H9 (cell line): ENCODE measurements around the gene MYO10. TPM values are rescaled to one million over a fixed set of nuclear protein-coding genes. Genes with fewer than 3 reads are reported as not detected.
A peak's percentile ranks its signal among the peaks of the same experiment; 100 is the strongest.

ENCODE experiments used
- DNase-seq: peaks from one replicate; pipeline ENCODE4 v3.0.0-alpha.2; 2017
- H2AFZ ChIP-seq: one replicate; pipeline ENCODE4 v1.6.1; 2013; ENCODE audit warnings: mild to moderate bottlenecking, low read length, control low read depth, moderate library complexity
- H2AK5ac ChIP-seq: 2 replicates; pipeline ENCODE4 v1.6.1; 2013; ENCODE audit warnings: low read length, control low read depth, mixed read lengths; ENCODE audit not compliant: insufficient read length
- H2BK120ac ChIP-seq: one replicate; pipeline ENCODE4 v1.6.1; 2013; ENCODE audit warnings: low read depth, mild to moderate bottlenecking, low read length, control low read depth, inconsistent platforms; ENCODE audit not compliant: poor library complexity, severe bottlenecking
- H2BK12ac ChIP-seq: 2 replicates; pipeline ENCODE4 v1.6.1; 2013; ENCODE audit warnings: low read length, control low read depth, mixed read lengths, low read depth; ENCODE audit not compliant: insufficient read length
- H2BK15ac ChIP-seq: 2 replicates; pipeline ENCODE4 v1.6.1; 2013; ENCODE audit warnings: low read depth, low read length, control low read depth
- H2BK20ac ChIP-seq: one replicate; pipeline ENCODE4 v1.6.1; 2013; ENCODE audit warnings: low read depth, mild to moderate bottlenecking, low read length, control low read depth, inconsistent platforms; ENCODE audit not compliant: poor library complexity, severe bottlenecking
- H2BK5ac ChIP-seq: 2 replicates; pipeline ENCODE4 v1.6.1; 2013; ENCODE audit warnings: low read length, control low read depth, mixed read lengths; ENCODE audit not compliant: insufficient read length
- H3K14ac ChIP-seq: 2 replicates; pipeline ENCODE4 v1.6.1; 2013; ENCODE audit warnings: low read length, control low read depth; ENCODE audit not compliant: insufficient read depth
- H3K18ac ChIP-seq: 2 replicates; pipeline ENCODE4 v1.6.1; 2013; ENCODE audit warnings: low read depth, mild to moderate bottlenecking, mixed read lengths, low read length, control low read depth; ENCODE audit not compliant: insufficient read length
- H3K23ac ChIP-seq: 2 replicates; pipeline ENCODE4 v1.6.1; 2013; ENCODE audit warnings: low read length, control low read depth, mixed read lengths, low read depth; ENCODE audit not compliant: insufficient read length
- H3K23me2 ChIP-seq: 2 replicates; pipeline ENCODE4 v1.6.1; 2013; ENCODE audit warnings: low read depth, mild to moderate bottlenecking, mixed read lengths, low read length, control low read depth; ENCODE audit not compliant: insufficient read length, poor library complexity, severe bottlenecking
- H3K27ac ChIP-seq: 2 replicates; pipeline ENCODE4 v1.5.1; 2013; ENCODE audit warnings: low read length, control low read depth, mixed read lengths, low read depth; ENCODE audit not compliant: insufficient read length
- H3K27me3 ChIP-seq: 2 replicates; pipeline ENCODE4 v1.6.1; 2013; ENCODE audit warnings: low read length, control low read depth, inconsistent platforms; ENCODE audit not compliant: insufficient read depth
- H3K4ac ChIP-seq: 2 replicates; pipeline ENCODE4 v1.6.1; 2013; ENCODE audit warnings: low read depth, mild to moderate bottlenecking, control low read depth, inconsistent platforms, low read length, moderate library complexity
- H3K4me1 ChIP-seq: 2 replicates; pipeline ENCODE4 v1.6.1; 2013; ENCODE audit warnings: low read length, control low read depth, inconsistent platforms; ENCODE audit not compliant: insufficient read depth
- H3K4me2 ChIP-seq: 2 replicates; pipeline ENCODE4 v1.6.1; 2013; ENCODE audit warnings: low read length, control low read depth, mixed read lengths; ENCODE audit not compliant: insufficient read length, insufficient read depth
- H3K56ac ChIP-seq: 2 replicates; pipeline ENCODE4 v1.6.1; 2013; ENCODE audit warnings: low read depth, mild to moderate bottlenecking, mixed read lengths, low read length, control low read depth; ENCODE audit not compliant: insufficient read length
- H3K79me1 ChIP-seq: 2 replicates; pipeline ENCODE4 v1.6.1; 2013; ENCODE audit warnings: low read depth, mild to moderate bottlenecking, moderate library complexity, low read length, control low read depth, inconsistent platforms; ENCODE audit not compliant: insufficient read depth, poor library complexity, severe bottlenecking
- H3K79me2 ChIP-seq: 2 replicates; pipeline ENCODE4 v1.6.1; 2013; ENCODE audit warnings: low read length, control low read depth, inconsistent platforms; ENCODE audit not compliant: insufficient read depth
- H3K9ac ChIP-seq: 2 replicates; pipeline ENCODE4 v1.6.1; 2013; ENCODE audit warnings: low read length, control low read depth, mixed read lengths; ENCODE audit not compliant: insufficient read length; ENCODE audit errors: extremely low read depth
- H3K9me3 ChIP-seq: one replicate; pipeline ENCODE4 v1.6.1; 2013; ENCODE audit warnings: low read depth, low read length, inconsistent platforms; ENCODE audit not compliant: control insufficient read depth
- H3T11ph ChIP-seq: one replicate; pipeline ENCODE4 v1.6.1; 2013; ENCODE audit warnings: mild to moderate bottlenecking, low read length, control low read depth, inconsistent platforms
- H4K20me1 ChIP-seq: one replicate; pipeline ENCODE4 v1.6.1; 2013; ENCODE audit not compliant: control insufficient read depth, insufficient read length, insufficient read depth
- H4K5ac ChIP-seq: 2 replicates; pipeline ENCODE4 v1.6.1; 2013; ENCODE audit warnings: low read depth, mild to moderate bottlenecking, mixed read lengths, low read length, control low read depth; ENCODE audit not compliant: insufficient read length
- H4K8ac ChIP-seq: replicated peaks from 2 replicates; pipeline ENCODE4 v1.6.1; 2013; ENCODE audit warnings: low read length, control low read depth, mixed read lengths, low read depth; ENCODE audit not compliant: insufficient read length
- H4K91ac ChIP-seq: 2 replicates; pipeline ENCODE4 v1.6.1; 2013; ENCODE audit warnings: low read depth, mild to moderate bottlenecking, moderate library complexity, mixed read lengths, low read length, control low read depth; ENCODE audit not compliant: insufficient read length
- H3K27ac Mint-ChIP-seq, 3 experiments: 2 replicates in 2 of 3; 3 replicates in 1 of 3; pipeline ENCODE4 v1.8.0; 2020 to 2021; ENCODE audit warnings: mixed read lengths in 3 of 3, mild to moderate bottlenecking in 1 of 3, moderate library complexity in 1 of 3
- H3K27me3 Mint-ChIP-seq: 2 replicates; pipeline ENCODE4 v1.8.0; 2021; ENCODE audit warnings: low read depth, mild to moderate bottlenecking, moderate library complexity, mixed read lengths
- H3K36me3 Mint-ChIP-seq, 3 experiments: 2 replicates in 2 of 3; 3 replicates in 1 of 3; pipeline ENCODE4 v1.8.0; 2020 to 2021; ENCODE audit warnings: low read depth in 3 of 3, mixed read lengths in 3 of 3; ENCODE audit not compliant: insufficient read depth in 1 of 3
- H3K4me1 Mint-ChIP-seq, 2 experiments: 2 replicates each; pipeline ENCODE4 v1.8.0; 2020; ENCODE audit warnings: mixed read lengths in 2 of 2
- H3K4me3 Mint-ChIP-seq, 2 experiments: 2 replicates in 1 of 2; 3 replicates in 1 of 2; pipeline ENCODE4 v1.8.0; 2020 to 2021; ENCODE audit warnings: mild to moderate bottlenecking in 2 of 2, mixed read lengths in 2 of 2, moderate library complexity in 1 of 2
- H3K9me3 Mint-ChIP-seq, 2 experiments: 2 replicates in 1 of 2; 3 replicates in 1 of 2; pipeline ENCODE4 v1.8.0; 2020; ENCODE audit warnings: mild to moderate bottlenecking in 2 of 2, mixed read lengths in 2 of 2, moderate library complexity in 1 of 2
- WGBS: extraction: QIAGEN DNeasy Blood & Tissue Kit; methylation state at CpG from one replicate; pipeline ENCODE4 v1.1.7; 2013; ENCODE audit warnings: missing lambda C conversion rate, low lambda C conversion rate, mixed read lengths; ENCODE audit not compliant: insufficient read length; ENCODE audit errors: extremely low coverage; 5-methylcytosine and 5-hydroxymethylcytosine counted together
- total RNA-seq: library from RNA; stranded (reverse); gene quantifications from 2 replicates; pipeline ENCODE4 v1.2.1, GENCODE V29; 2021
- TF ChIP-seq, protein P1 (sequence below): fragments of 200-600 bp; sonication (generic); conservative IDR thresholded peaks from 3 replicates; pipeline ENCODE4 v1.8.0; 2021; ENCODE audit warnings: antibody characterized with exemption, mild to moderate bottlenecking

The MYO10 gene
- total RNA-seq, 1 experiment from 2014 or later = 127 TPM

DNA sequence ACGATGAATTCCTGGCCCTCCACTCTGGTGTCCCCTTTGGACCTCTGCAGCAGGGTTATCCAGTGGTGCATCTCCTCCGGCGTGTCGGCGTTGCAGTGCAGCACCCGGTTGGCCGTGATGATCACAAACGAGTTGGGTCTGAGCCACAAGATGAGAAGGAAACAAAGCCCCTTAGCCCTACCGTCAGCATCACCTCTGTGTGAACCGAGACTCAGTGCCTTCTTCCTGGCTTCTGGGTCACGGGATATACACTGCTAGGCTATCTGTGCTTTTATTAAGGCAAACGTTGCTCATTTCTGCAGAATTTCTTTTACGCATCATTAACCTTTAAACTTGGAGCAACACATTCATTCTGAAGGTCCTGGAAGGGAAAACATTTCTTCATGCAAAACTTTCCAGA is 254.2 kb downstream of the MYO10 start:
- Histone ChIP-seq H4K5ac (no peak overlapping the region), H4K8ac (no peak overlapping the region), H3K4me1 (no peaks in the 10 kb centered on the region), H3K4ac (no peak overlapping the region), H4K20me1 (peaks cover 2% of the 10 kb centered on the region), H3K23me2 (no peaks in the 10 kb centered on the region), H3K4me2 (no peak overlapping the region), H3K27ac (no peak overlapping the region), H3K23ac (no peak overlapping the region), H2BK15ac (no peak overlapping the region), H3K79me1 (no peaks in the 10 kb centered on the region), H2AK5ac (no peak overlapping the region), H3K9ac (no peak overlapping the region), H2AFZ (no peak overlapping the region), H3K79me2 (no peaks in the 10 kb centered on the region), H4K91ac (no peak overlapping the region), H3K9me3 (no peaks in the 10 kb centered on the region), H2BK120ac (no peak overlapping the region), H3K18ac (no peak overlapping the region), H2BK12ac (no peak overlapping the region), H3K27me3 (no peaks in the 10 kb centered on the region), H2BK20ac (no peak overlapping the region), H3K56ac (no peak overlapping the region), H3T11ph (no peak overlapping the region), H2BK5ac (no peak overlapping the region), H3K14ac (no peak overlapping the region)
- H3K9me3 Mint-ChIP-seq = no peaks in the 10 kb centered on the region
- H3K4me3 Mint-ChIP-seq = no peak overlapping the region
- H3K4me1 Mint-ChIP-seq = no peaks in the 10 kb centered on the region
- WGBS = no CpG with 5 or more reads among the region's 13 CpGs
- TF ChIP-seq, protein P1, sequence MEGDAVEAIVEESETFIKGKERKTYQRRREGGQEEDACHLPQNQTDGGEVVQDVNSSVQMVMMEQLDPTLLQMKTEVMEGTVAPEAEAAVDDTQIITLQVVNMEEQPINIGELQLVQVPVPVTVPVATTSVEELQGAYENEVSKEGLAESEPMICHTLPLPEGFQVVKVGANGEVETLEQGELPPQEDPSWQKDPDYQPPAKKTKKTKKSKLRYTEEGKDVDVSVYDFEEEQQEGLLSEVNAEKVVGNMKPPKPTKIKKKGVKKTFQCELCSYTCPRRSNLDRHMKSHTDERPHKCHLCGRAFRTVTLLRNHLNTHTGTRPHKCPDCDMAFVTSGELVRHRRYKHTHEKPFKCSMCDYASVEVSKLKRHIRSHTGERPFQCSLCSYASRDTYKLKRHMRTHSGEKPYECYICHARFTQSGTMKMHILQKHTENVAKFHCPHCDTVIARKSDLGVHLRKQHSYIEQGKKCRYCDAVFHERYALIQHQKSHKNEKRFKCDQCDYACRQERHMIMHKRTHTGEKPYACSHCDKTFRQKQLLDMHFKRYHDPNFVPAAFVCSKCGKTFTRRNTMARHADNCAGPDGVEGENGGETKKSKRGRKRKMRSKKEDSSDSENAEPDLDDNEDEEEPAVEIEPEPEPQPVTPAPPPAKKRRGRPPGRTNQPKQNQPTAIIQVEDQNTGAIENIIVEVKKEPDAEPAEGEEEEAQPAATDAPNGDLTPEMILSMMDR = no peak
- H3K27ac Mint-ChIP-seq = peak overlapping the region in 2 of 3 experiments; percentile 80 to 83; a peak in 4 of 7 replicates
- H3K36me3 Mint-ChIP-seq = peaks cover 51 to 93% (median 88%) of the 10 kb centered on the region in 3 experiments
- H3K27me3 Mint-ChIP-seq = no peaks in the 10 kb centered on the region; the same call in 1 of the 2 replicates
- no peak for DNase-seq
